Kidney epithelial cell (primary cell): ENCODE results near the gene DIAPH3. TPM values are rescaled to one million over a fixed set of nuclear protein-coding genes. Genes with fewer than 3 reads are reported as not detected.
A peak's percentile ranks its signal among the peaks of the same experiment; 100 is the strongest.

ENCODE experiments used
- DNase-seq: peaks from one replicate; pipeline ENCODE4 v3.0.0-alpha.2; 2010; ENCODE audit warnings: low read depth
- H3K27me3 ChIP-seq: 2 replicates; pipeline ENCODE4 v1.6.0; 2011; ENCODE audit warnings: low read length; ENCODE audit not compliant: control insufficient read depth, insufficient read depth
- H3K36me3 ChIP-seq: 2 replicates; pipeline ENCODE4 v1.5.1; 2011; ENCODE audit warnings: low read length; ENCODE audit not compliant: control insufficient read depth, insufficient read depth
- H3K4me3 ChIP-seq: 2 replicates; pipeline ENCODE4 v1.5.1; 2011; ENCODE audit warnings: low read depth, mild to moderate bottlenecking, control low read depth, low read length
- total RNA-seq: library from RNA; depleted of rRNA; stranded (reverse); fragments of >200 nt; gene quantifications from 2 replicates; pipeline ENCODE4 v1.2.3, GENCODE V29; 2015
- TF ChIP-seq, protein P1 (sequence below): IDR thresholded peaks from 2 replicates; pipeline ENCODE4 v1.5.1; 2011; ENCODE audit warnings: mild to moderate bottlenecking, moderate library complexity, low read length, control low read depth, inconsistent platforms; ENCODE audit not compliant: insufficient read depth, poor library complexity, severe bottlenecking

The DIAPH3 gene
- total RNA-seq, 1 donor from 2014 or later: 7.5 TPM

- H3K36me3 ChIP-seq: no peaks in the 10 kb centered on the region
- H3K27me3 ChIP-seq: no peaks in the 10 kb centered on the region
- TF ChIP-seq, protein P1, sequence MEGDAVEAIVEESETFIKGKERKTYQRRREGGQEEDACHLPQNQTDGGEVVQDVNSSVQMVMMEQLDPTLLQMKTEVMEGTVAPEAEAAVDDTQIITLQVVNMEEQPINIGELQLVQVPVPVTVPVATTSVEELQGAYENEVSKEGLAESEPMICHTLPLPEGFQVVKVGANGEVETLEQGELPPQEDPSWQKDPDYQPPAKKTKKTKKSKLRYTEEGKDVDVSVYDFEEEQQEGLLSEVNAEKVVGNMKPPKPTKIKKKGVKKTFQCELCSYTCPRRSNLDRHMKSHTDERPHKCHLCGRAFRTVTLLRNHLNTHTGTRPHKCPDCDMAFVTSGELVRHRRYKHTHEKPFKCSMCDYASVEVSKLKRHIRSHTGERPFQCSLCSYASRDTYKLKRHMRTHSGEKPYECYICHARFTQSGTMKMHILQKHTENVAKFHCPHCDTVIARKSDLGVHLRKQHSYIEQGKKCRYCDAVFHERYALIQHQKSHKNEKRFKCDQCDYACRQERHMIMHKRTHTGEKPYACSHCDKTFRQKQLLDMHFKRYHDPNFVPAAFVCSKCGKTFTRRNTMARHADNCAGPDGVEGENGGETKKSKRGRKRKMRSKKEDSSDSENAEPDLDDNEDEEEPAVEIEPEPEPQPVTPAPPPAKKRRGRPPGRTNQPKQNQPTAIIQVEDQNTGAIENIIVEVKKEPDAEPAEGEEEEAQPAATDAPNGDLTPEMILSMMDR: no peak
- DNase-seq: no peak
- H3K4me3 ChIP-seq: no peak overlapping the region
Measured at GRCh38 chr13:59754411-59754810, 409.3 kb downstream of the DIAPH3 start.

- Histone ChIP-seq H3K27me3 (no peaks in the 10 kb centered on the region), H3K36me3 (no peaks in the 10 kb centered on the region), H3K4me3 (no peak overlapping the region)
- TF ChIP-seq, protein P1: peak; percentile 8
- peak; percentile 28 for DNase-seq
Measured at GRCh38 chr13:59750860-59751259, 412.9 kb downstream of the DIAPH3 start.

DNA sequence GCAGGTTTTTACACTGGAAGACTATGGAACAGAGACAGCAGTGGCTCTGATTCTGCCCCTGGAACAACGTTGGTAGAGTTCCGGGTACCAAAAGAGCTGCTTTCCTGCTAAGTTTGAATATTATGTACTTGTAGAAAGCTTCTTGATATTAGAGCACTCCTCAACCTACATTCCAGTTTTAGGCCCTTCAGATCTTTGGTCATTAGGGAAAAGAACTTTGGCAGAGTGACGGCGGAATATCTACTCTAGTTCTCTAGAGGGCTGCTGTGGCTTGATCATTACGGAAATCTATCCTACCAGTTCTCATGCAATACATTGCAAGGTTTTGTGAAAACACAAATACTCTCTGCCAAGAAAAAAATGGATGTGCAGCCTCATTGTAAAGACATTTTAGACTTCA is 415.7 kb downstream of the DIAPH3 start:
- Histone ChIP-seq H3K4me3 (no peak overlapping the region), H3K36me3 (no peaks in the 10 kb centered on the region), H3K27me3 (no peaks in the 10 kb centered on the region)
- no peak for DNase-seq
- TF ChIP-seq, protein P1: no peak

- Histone ChIP-seq H3K27me3 (no peaks in the 10 kb centered on the region), H3K4me3 (no peak overlapping the region), H3K36me3 (no peaks in the 10 kb centered on the region)
- TF ChIP-seq, protein P1: no peak
- no peak for DNase-seq
Measured at GRCh38 chr13:59747529-59747928, 416.2 kb downstream of the DIAPH3 start.

- H3K4me3 ChIP-seq: no peak overlapping the region
- H3K36me3 ChIP-seq: no peaks in the 10 kb centered on the region
- H3K27me3 ChIP-seq: no peaks in the 10 kb centered on the region
- TF ChIP-seq, protein P1: no peak
- DNase-seq: no peak
Measured at GRCh38 chr13:59746291-59746962, 417.3 kb downstream of the DIAPH3 start.

- no peaks in the 10 kb centered on the region for H3K27me3 ChIP-seq
- H3K36me3 ChIP-seq: no peaks in the 10 kb centered on the region
- TF ChIP-seq, protein P1: no peak
- DNase-seq: peak; percentile 16
- no peak overlapping the region for H3K4me3 ChIP-seq
Measured at GRCh38 chr13:59745392-59745788, 418.3 kb downstream of the DIAPH3 start.
